NOMO-1 treated with dmso at 0.1 percent for 144 hours (cell line): ENCODE results near the gene THBS3.
"Not testable (repeated sequence)": the region's sequence is repeated elsewhere in the genome, so short reads cannot be mapped to it uniquely, and the experiment has no call there.

Experiments
- DNase-seq: peaks from one replicate; lab custom pipeline; 2025; ENCODE audit not compliant: unreplicated experiment; lab: John Stamatoyannopoulos, UW

THBS3 gene

GRCh38 chr1:155155996-155156643 is 51.6 kb downstream of the THBS3 start:
- DNase-seq, result not testable (repeated sequence)
